Caco-2 (cell line): ENCODE measurements around the gene DDX39A. TPM values are rescaled to one million over a fixed set of nuclear protein-coding genes. Genes with fewer than 3 reads are reported as not detected.
"Not testable (repeated sequence)": the region's sequence is repeated elsewhere in the genome, so short reads cannot be mapped to it uniquely, and the experiment has no call there.

ENCODE experiments used
- BruUV-seq: library from RNA; stranded (reverse); fragments of 400-500 nt; replicated peaks from 2 replicates; lab custom pipeline; 2021; lab: Mats Ljungman, UMichigan
- CTCF ChIA-PET: fragments of 300-600 bp; sonication (Branson Sonifier 250); formaldehyde crosslinking; loops from one replicate; lab custom pipeline; 2022; ENCODE audit warnings: antibody characterized with exemption; lab: Charles Lee
- POLR2A ChIA-PET: fragments of 300-600 bp; sonication (Branson Sonifier 250); formaldehyde crosslinking; loops from one replicate; lab custom pipeline; 2022; ENCODE audit warnings: antibody characterized with exemption; lab: Charles Lee
- DNase-seq, 2 experiments: peaks; one replicate each; pipeline versions ENCODE4 v3.0.0 to v3.0.0-alpha.2; 2020 to 2022
- H3K27me3 ChIP-seq: replicated peaks from 2 replicates; pipeline ENCODE4 v1.6.0; 2011; ENCODE audit warnings: low read length; ENCODE audit not compliant: control insufficient read depth, insufficient read depth
- H3K36me3 ChIP-seq: 2 replicates; pipeline ENCODE4 v1.5.1; 2011; ENCODE audit warnings: low read length; ENCODE audit not compliant: control insufficient read depth, insufficient read depth
- H3K4me1 ChIP-seq: fragments of 250-450 bp; sonication (Bioruptor Pico); 2 replicates; pipeline ENCODE4 v1.5.1; 2020; ENCODE audit warnings: mild to moderate bottlenecking
- H3K4me3 ChIP-seq: 2 replicates; pipeline ENCODE4 v1.5.1; 2011; ENCODE audit warnings: low read depth, mild to moderate bottlenecking, control low read depth, low read length
- H3K9me3 ChIP-seq: fragments of 250-450 bp; sonication (Bioruptor Pico); 2 replicates; pipeline ENCODE4 v1.5.1; 2020; ENCODE audit warnings: mild to moderate bottlenecking, moderate library complexity
- H3K27ac Mint-ChIP-seq: one replicate; pipeline ENCODE4 v1.8.0; 2022; ENCODE audit warnings: mixed read lengths; ENCODE audit not compliant: unreplicated experiment
- H3K27me3 Mint-ChIP-seq: one replicate; pipeline ENCODE4 v1.8.0; 2022; ENCODE audit warnings: mixed read lengths; ENCODE audit not compliant: insufficient read depth, unreplicated experiment
- H3K36me3 Mint-ChIP-seq: one replicate; pipeline ENCODE4 v1.8.0; 2022; ENCODE audit warnings: mild to moderate bottlenecking, mixed read lengths; ENCODE audit not compliant: insufficient read depth, unreplicated experiment
- H3K4me1 Mint-ChIP-seq: one replicate; pipeline ENCODE4 v1.8.0; 2022; ENCODE audit warnings: low read depth, mixed read lengths; ENCODE audit not compliant: unreplicated experiment
- H3K4me3 Mint-ChIP-seq: one replicate; pipeline ENCODE4 v1.8.0; 2022; ENCODE audit warnings: mild to moderate bottlenecking, moderate library complexity, mixed read lengths; ENCODE audit not compliant: unreplicated experiment
- H3K9me3 Mint-ChIP-seq: one replicate; pipeline ENCODE4 v1.8.0; 2022; ENCODE audit warnings: mixed read lengths; ENCODE audit not compliant: unreplicated experiment
- CTCF ChIP-seq, 2 experiments: fragments of 200-600 bp in 1 of 2; IDR thresholded peaks; 1 replicate in 1 of 2; 2 replicates in 1 of 2; pipeline versions ENCODE4 v1.5.1 to v1.8.0; 2011 to 2022; ENCODE audit warnings: antibody characterized with exemption in 1 of 2, control low read depth in 1 of 2, inconsistent platforms in 1 of 2, low read depth in 1 of 2, low read length in 1 of 2, mild to moderate bottlenecking in 1 of 2, moderate library complexity in 1 of 2; ENCODE audit not compliant: insufficient read depth in 1 of 2, severe bottlenecking in 1 of 2, unreplicated experiment in 1 of 2
- intact Hi-C: fragments of 100-400 bp; cut with micrococcal nuclease; formaldehyde crosslinking; loops from one replicate; pipeline ENCODE4 v1.10.0; 2022; ENCODE audit not compliant: unreplicated experiment
- total RNA-seq: library from RNA; stranded (reverse); gene quantifications from 2 replicates; pipeline ENCODE4 v1.2.3, GENCODE V29; 2022

DDX39A gene
- total RNA-seq, 1 experiment from 2014 or later: 118 TPM

- peaks cover 10% of the 10 kb centered on the region for H3K36me3 Mint-ChIP-seq
- no peaks in the 10 kb centered on the region for H3K9me3 ChIP-seq
- H3K27me3 Mint-ChIP-seq: no peaks in the 10 kb centered on the region
- H3K4me3 Mint-ChIP-seq: no peak overlapping the region
- no peak overlapping the region for H3K27ac Mint-ChIP-seq
- no peak overlapping the region for H3K4me3 ChIP-seq
- no peak for TF ChIP-seq CTCF (IDR thresholded peaks at IDR 0.05; ENCODE audit: insufficient read depth in 1 of 2, low read depth in 1 of 2, low read length in 1 of 2, severe bottlenecking in 1 of 2, unreplicated experiment in 1 of 2)
- DNase-seq: no peak
- no TSS peak for BruUV-seq
- CTCF ChIA-PET: no interaction called here
- H3K36me3 ChIP-seq: no peaks in the 10 kb centered on the region
- H3K4me1 Mint-ChIP-seq: no peaks in the 10 kb centered on the region
- POLR2A ChIA-PET: no interaction called here
- intact Hi-C loops: no loop called here
- peaks cover 8% of the 10 kb centered on the region for H3K4me1 ChIP-seq
- no peaks in the 10 kb centered on the region for H3K9me3 Mint-ChIP-seq
- H3K27me3 ChIP-seq: no peaks in the 10 kb centered on the region
Observed at GRCh38 chr19:14377883-14378328, 41.2 kb downstream of the DDX39A start.

GRCh38 chr19:14375582-14376291 is 43.4 kb downstream of the DDX39A start:
- H3K4me1 ChIP-seq: peaks cover under 1% of the 10 kb centered on the region
- H3K27ac Mint-ChIP-seq: no peak overlapping the region
- ChIA-PET CTCF (no interaction called here), POLR2A (no interaction called here)
- no peak for TF ChIP-seq CTCF (IDR thresholded peaks at IDR 0.05; ENCODE audit: insufficient read depth in 1 of 2, low read depth in 1 of 2, low read length in 1 of 2, severe bottlenecking in 1 of 2, unreplicated experiment in 1 of 2)
- DNase-seq: no peak
- H3K27me3 Mint-ChIP-seq: no peaks in the 10 kb centered on the region
- intact Hi-C loops: no loop called here
- H3K9me3 Mint-ChIP-seq: no peaks in the 10 kb centered on the region
- H3K36me3 ChIP-seq: no peaks in the 10 kb centered on the region
- H3K4me3 Mint-ChIP-seq: no peak overlapping the region
- H3K4me3 ChIP-seq: no peak overlapping the region
- peaks cover under 1% of the 10 kb centered on the region for H3K36me3 Mint-ChIP-seq
- no peaks in the 10 kb centered on the region for H3K9me3 ChIP-seq
- no peaks in the 10 kb centered on the region for H3K4me1 Mint-ChIP-seq
- no peaks in the 10 kb centered on the region for H3K27me3 ChIP-seq
- BruUV-seq: no TSS peak

GRCh38 chr19:14375055-14375581 is 44.0 kb downstream of the DDX39A start:
- H3K36me3 ChIP-seq: no peaks in the 10 kb centered on the region
- H3K4me3 ChIP-seq: no peak overlapping the region
- no TSS peak for BruUV-seq
- Mint-ChIP-seq H3K9me3 (no peaks in the 10 kb centered on the region), H3K4me1 (no peaks in the 10 kb centered on the region), H3K36me3 (no peaks in the 10 kb centered on the region), H3K4me3 (no peak overlapping the region), H3K27ac (no peak overlapping the region), H3K27me3 (no peaks in the 10 kb centered on the region)
- DNase-seq: no peak
- TF ChIP-seq CTCF (IDR thresholded peaks at IDR 0.05; ENCODE audit: insufficient read depth in 1 of 2, low read depth in 1 of 2, low read length in 1 of 2, severe bottlenecking in 1 of 2, unreplicated experiment in 1 of 2): no peak
- H3K9me3 ChIP-seq: no peaks in the 10 kb centered on the region
- no peaks in the 10 kb centered on the region for H3K4me1 ChIP-seq
- H3K27me3 ChIP-seq: no peaks in the 10 kb centered on the region
- ChIA-PET POLR2A (no interaction called here), CTCF (no interaction called here)
- intact Hi-C loops: no loop called here

GRCh38 chr19:14374313-14374712 is 44.8 kb downstream of the DDX39A start:
- DNase-seq, H3K27me3 ChIP-seq, H3K36me3 Mint-ChIP-seq, POLR2A ChIA-PET, H3K4me3 ChIP-seq, H3K4me3 Mint-ChIP-seq, H3K9me3 Mint-ChIP-seq, H3K4me1 Mint-ChIP-seq, H3K9me3 ChIP-seq, CTCF ChIA-PET, H3K36me3 ChIP-seq, H3K27ac Mint-ChIP-seq, intact Hi-C loops, H3K4me1 ChIP-seq, H3K27me3 Mint-ChIP-seq, BruUV-seq: not testable (repeated sequence)
